Natural killer cell (primary cell): ENCODE data around the gene MALL. TPM values are rescaled to one million over a fixed set of nuclear protein-coding genes. Genes with fewer than 3 reads are reported as not detected.

Experiments
- ATAC-seq, 3 donors: fragments of 150-1000 bp in 2 of 3; fragments of 200-7000 bp in 1 of 3; cut with Tn5 transposase; 1 replicate in 1 of 3; 2 replicates in 2 of 3; pipeline ENCODE4 v1.10.0; 2021; ENCODE audit warnings: mild to moderate bottlenecking in 2 of 3, moderate library complexity in 2 of 3
- DNase-seq, 2 donors: peaks; one replicate each; pipeline versions ENCODE4 v3.0.0 to v3.0.0-alpha.2; 2013 to 2021; ENCODE audit warnings: mixed read lengths in 1 of 2
- H3K27ac ChIP-seq: one replicate; pipeline ENCODE4 v1.5.1; 2013; ENCODE audit warnings: mild to moderate bottlenecking, low read length
- H3K27me3 ChIP-seq: one replicate; pipeline ENCODE4 v1.6.1; 2013; ENCODE audit warnings: low read length; ENCODE audit not compliant: control insufficient read depth, insufficient read depth
- H3K36me3 ChIP-seq: one replicate; pipeline ENCODE4 v1.6.1; 2013; ENCODE audit warnings: low read length; ENCODE audit not compliant: control insufficient read depth, insufficient read depth
- H3K4me1 ChIP-seq: one replicate; pipeline ENCODE4 v1.6.1; 2013; ENCODE audit warnings: low read length; ENCODE audit not compliant: control insufficient read depth, insufficient read depth
- H3K4me3 ChIP-seq: one replicate; pipeline ENCODE4 v1.5.1; 2013; ENCODE audit warnings: low read length
- H3K9me3 ChIP-seq: one replicate; pipeline ENCODE4 v1.6.1; 2013; ENCODE audit warnings: low read length; ENCODE audit not compliant: control insufficient read depth, insufficient read depth
- H3K27ac Mint-ChIP-seq, 2 donors: one replicate each; pipeline ENCODE4 v1.8.0; 2022; ENCODE audit warnings: mild to moderate bottlenecking in 2 of 2, mixed read lengths in 2 of 2, moderate library complexity in 1 of 2
- H3K27me3 Mint-ChIP-seq, 2 donors: one replicate each; pipeline ENCODE4 v1.8.0; 2022; ENCODE audit warnings: low read depth in 2 of 2, mixed read lengths in 2 of 2
- H3K36me3 Mint-ChIP-seq: one replicate; pipeline ENCODE4 v1.8.0; 2022; ENCODE audit warnings: mixed read lengths
- H3K4me1 Mint-ChIP-seq, 2 donors: one replicate each; pipeline ENCODE4 v1.8.0; 2022; ENCODE audit warnings: mixed read lengths in 2 of 2
- H3K4me3 Mint-ChIP-seq: one replicate; pipeline ENCODE4 v1.8.0; 2022; ENCODE audit warnings: mild to moderate bottlenecking, moderate library complexity, mixed read lengths
- H3K9me3 Mint-ChIP-seq, 2 donors: one replicate each; pipeline ENCODE4 v1.8.0; 2022; ENCODE audit warnings: mixed read lengths in 2 of 2
- CTCF ChIP-seq: fragments of 200-600 bp; IDR thresholded peaks from one replicate; pipeline ENCODE4 v1.8.0; 2022; ENCODE audit warnings: antibody characterized with exemption
- WGBS: methylation state at CpG from one replicate; pipeline ENCODE4 v1.1.7; 2013; ENCODE audit warnings: missing lambda C conversion rate; ENCODE audit not compliant: insufficient coverage; 5-methylcytosine and 5-hydroxymethylcytosine counted together
- intact Hi-C: fragments of 100-400 bp; cut with micrococcal nuclease; formaldehyde crosslinking; loops from one replicate; pipeline ENCODE4 v1.14.2; 2022
- total RNA-seq, 4 donors: library from RNA; stranded (reverse); fragments of 120-200 nt in 1 of 4; gene quantifications; one replicate each; pipeline versions ENCODE4 v1.2.3 to v1.2.4, GENCODE V29; 2013 to 2022

Gene MALL
- total RNA-seq, 3 donors from 2014 or later (not counting 1 experiment from before 2014, with no cell fraction given) = not detected

- Histone ChIP-seq H3K4me3 (no peak overlapping the region), H3K4me1 (no peaks in the 10 kb centered on the region), H3K27me3 (no peaks in the 10 kb centered on the region), H3K27ac (no peak overlapping the region), H3K36me3 (no peaks in the 10 kb centered on the region), H3K9me3 (no peaks in the 10 kb centered on the region)
- WGBS = 80% methylated on average over 1 of the region's 3 CpGs
- DNase-seq (no peak), ATAC-seq (no peak)
- no peak for TF ChIP-seq CTCF
- intact Hi-C loops = no loop called here
- no peak overlapping the region for H3K27ac Mint-ChIP-seq
- H3K4me3 Mint-ChIP-seq = no peak overlapping the region
- H3K9me3 Mint-ChIP-seq = no peaks in the 10 kb centered on the region
- no peaks in the 10 kb centered on the region for H3K4me1 Mint-ChIP-seq
- H3K27me3 Mint-ChIP-seq = peaks cover 15 to 32% of the 10 kb centered on the region in 2 donors
- no peaks in the 10 kb centered on the region for H3K36me3 Mint-ChIP-seq
These were observed 6.0 kb upstream of the MALL start for GRCh38 chr2:110121592-110121991.

DNA sequence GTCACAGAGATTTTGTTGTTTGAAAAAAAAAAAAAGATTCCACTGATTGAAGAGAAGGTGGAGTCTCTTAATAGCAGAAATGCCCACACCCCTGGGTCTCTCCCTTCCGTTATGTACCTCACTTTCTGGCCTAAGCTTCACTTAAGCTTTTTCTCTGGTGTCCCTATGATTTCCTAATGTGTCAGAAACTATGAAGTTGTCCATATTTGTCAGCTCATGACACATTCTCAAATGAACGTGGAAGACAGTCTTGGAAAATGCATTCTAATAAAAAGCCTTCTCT, 5.4 kb upstream of the MALL start:
- Histone ChIP-seq H3K9me3 (no peaks in the 10 kb centered on the region), H3K27me3 (peaks cover 6% of the 10 kb centered on the region), H3K36me3 (no peaks in the 10 kb centered on the region), H3K4me1 (no peaks in the 10 kb centered on the region), H3K27ac (no peak overlapping the region), H3K4me3 (no peak overlapping the region)
- Mint-ChIP-seq H3K9me3 (no peaks in the 10 kb centered on the region), H3K27me3 (peaks cover 20 to 37% of the 10 kb centered on the region in 2 donors), H3K36me3 (no peaks in the 10 kb centered on the region), H3K27ac (no peak overlapping the region), H3K4me1 (no peaks in the 10 kb centered on the region), H3K4me3 (no peak overlapping the region)
- ATAC-seq = no peak
- no peak for DNase-seq
- no peak for TF ChIP-seq CTCF
- intact Hi-C loops = no loop called here
- 93% methylated on average over 2 of the region's 2 CpGs for WGBS

DNA sequence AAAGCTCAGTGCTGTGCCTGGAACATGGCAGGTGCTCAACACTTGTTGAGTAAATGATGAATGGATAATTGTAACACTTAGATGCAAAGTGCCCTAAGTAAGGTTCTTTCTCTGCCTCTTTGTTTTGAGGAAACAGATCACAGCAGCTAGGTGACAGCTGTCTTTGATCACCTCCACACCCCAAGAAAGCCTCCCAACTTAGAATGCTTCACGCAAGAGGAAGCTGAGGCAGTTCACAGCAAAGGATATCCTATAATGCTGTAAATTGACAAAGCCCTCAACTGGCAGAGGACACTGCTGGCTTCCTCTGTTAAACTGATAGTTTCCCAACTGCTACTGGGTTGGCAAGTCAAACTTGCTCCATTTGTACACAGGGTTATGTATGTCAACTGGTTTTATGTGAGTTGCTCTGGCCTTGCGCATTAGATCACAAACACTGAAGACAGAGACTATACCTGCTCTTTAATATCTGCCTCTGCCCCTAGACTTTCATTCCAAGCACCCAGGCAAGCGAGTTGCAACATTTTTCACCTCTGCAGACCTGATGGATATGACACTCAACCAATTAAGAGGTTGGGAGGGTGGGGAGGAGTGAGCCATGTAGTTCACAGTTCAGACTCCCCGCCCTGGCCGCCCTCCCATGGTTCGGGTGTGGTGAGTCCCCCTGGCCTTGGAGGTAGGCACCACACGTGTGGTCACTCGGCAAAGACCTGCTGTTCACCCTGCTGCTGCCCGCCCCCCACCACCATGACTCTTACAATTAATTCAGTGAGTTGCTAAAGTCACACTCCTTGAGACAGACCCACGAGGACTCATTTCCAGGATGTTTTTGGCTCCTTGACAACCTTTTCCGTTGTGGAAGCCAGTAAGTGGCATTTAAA, 4.8 kb upstream of the MALL start:
- H3K27me3 Mint-ChIP-seq = peaks cover 20 to 37% of the 10 kb centered on the region in 2 donors

More for the DNA sequence above, 4.8 kb upstream of the MALL start:
- Mint-ChIP-seq H3K36me3 (no peaks in the 10 kb centered on the region), H3K9me3 (no peaks in the 10 kb centered on the region), H3K4me3 (no peak overlapping the region), H3K4me1 (no peaks in the 10 kb centered on the region), H3K27ac (no peak overlapping the region)
- intact Hi-C loops = no loop called here
- ATAC-seq (no peak), DNase-seq (no peak)
- Histone ChIP-seq H3K36me3 (no peaks in the 10 kb centered on the region), H3K27me3 (peaks cover 9% of the 10 kb centered on the region), H3K9me3 (no peaks in the 10 kb centered on the region), H3K4me1 (no peaks in the 10 kb centered on the region), H3K27ac (no peak overlapping the region), H3K4me3 (no peak overlapping the region)
- no peak for TF ChIP-seq CTCF
- 82% methylated on average over 10 of the region's 11 CpGs for WGBS
